HepG2 (cell line): ENCODE results near the gene RPS19. TPM values are rescaled to one million over a fixed set of nuclear protein-coding genes. Genes with fewer than 3 reads are reported as not detected.

Experiments
- AHR ChIP-seq: IDR thresholded peaks from 2 replicates; pipeline ENCODE4 v1.6.1; 2018; ENCODE audit warnings: missing genetic modification reagents, missing compliant biosample characterization
- ARNT2 ChIP-seq: sonication (generic); formaldehyde crosslinking; IDR thresholded peaks from 2 replicates; pipeline ENCODE4 v1.8.0; 2022; ENCODE audit warnings: mild to moderate bottlenecking, low read depth, missing genetic modification reagents, moderate library complexity
- BCL3 ChIP-seq: sonication (generic); formaldehyde crosslinking; IDR thresholded peaks from 2 replicates; pipeline ENCODE4 v1.5.1; 2020; ENCODE audit warnings: mild to moderate bottlenecking, missing genetic modification reagents, moderate library complexity
- FOXM1 ChIP-seq: sonication (generic); formaldehyde crosslinking; IDR thresholded peaks from 2 replicates; pipeline ENCODE4 v1.5.0; 2020; ENCODE audit warnings: missing genetic modification reagents
- FOXO1 ChIP-seq: sonication (generic); formaldehyde crosslinking; IDR thresholded peaks from 2 replicates; pipeline ENCODE4 v1.4.0; 2020; ENCODE audit warnings: missing genetic modification reagents
- HDAC1 ChIP-seq: sonication (generic); formaldehyde crosslinking; IDR thresholded peaks from 2 replicates; pipeline ENCODE4 v1.5.1; 2020; ENCODE audit warnings: mild to moderate bottlenecking, missing genetic modification reagents
- HDAC6 ChIP-seq: fragments of 200-600 bp; sonication (generic); IDR thresholded peaks from 2 replicates; pipeline ENCODE4 v1.7.0; 2017; ENCODE audit warnings: mild to moderate bottlenecking, antibody characterized with exemption, low read length, low read depth
- HNRNPL ChIP-seq: fragments of 200-400 bp; formaldehyde crosslinking; IDR thresholded peaks from 2 replicates; pipeline ENCODE4 v1.6.1; 2017; ENCODE audit warnings: mild to moderate bottlenecking, low read depth, low read length
- MYNN ChIP-seq: sonication (generic); formaldehyde crosslinking; IDR thresholded peaks from 2 replicates; pipeline ENCODE4 v1.4.0; 2020; ENCODE audit warnings: mild to moderate bottlenecking, low read depth, missing genetic modification reagents
- PBX2 ChIP-seq: IDR thresholded peaks from 2 replicates; pipeline ENCODE4 v1.6.1; 2016; ENCODE audit warnings: control low read depth
- PHF20 ChIP-seq: sonication (generic); formaldehyde crosslinking; IDR thresholded peaks from 2 replicates; pipeline ENCODE4 v1.5.0; 2020; ENCODE audit warnings: mild to moderate bottlenecking, missing genetic modification reagents
- UBTF ChIP-seq: sonication (generic); formaldehyde crosslinking; IDR thresholded peaks from 2 replicates; pipeline ENCODE4 v1.4.0; 2020; ENCODE audit warnings: mild to moderate bottlenecking, missing genetic modification reagents
- ZBTB2 ChIP-seq: sonication (generic); formaldehyde crosslinking; IDR thresholded peaks from 2 replicates; pipeline ENCODE4 v1.8.0; 2022; ENCODE audit warnings: low read depth, missing genetic modification reagents
- ZEB1 ChIP-seq: IDR thresholded peaks from 2 replicates; pipeline ENCODE4 v1.6.1; 2012; ENCODE audit warnings: mild to moderate bottlenecking, low read depth, inconsistent platforms; ENCODE audit not compliant: insufficient replicate concordance
- ZFP82 ChIP-seq: sonication (generic); formaldehyde crosslinking; IDR thresholded peaks from 2 replicates; pipeline ENCODE4 v1.5.1; 2020; ENCODE audit warnings: mild to moderate bottlenecking, missing genetic modification reagents, borderline replicate concordance
- ZNF101 ChIP-seq: sonication (generic); formaldehyde crosslinking; IDR thresholded peaks from 2 replicates; pipeline ENCODE4 v1.4.0; 2020; ENCODE audit warnings: mild to moderate bottlenecking, low read depth, missing genetic modification reagents, borderline replicate concordance
- ZNF280D ChIP-seq: sonication (generic); formaldehyde crosslinking; IDR thresholded peaks from 2 replicates; pipeline ENCODE4 v1.5.1; 2020; ENCODE audit warnings: mild to moderate bottlenecking, missing genetic modification reagents
- ZNF605 ChIP-seq: sonication (generic); formaldehyde crosslinking; IDR thresholded peaks from 2 replicates; pipeline ENCODE4 v1.8.0; 2022; ENCODE audit warnings: mild to moderate bottlenecking, missing genetic modification reagents
- polyA plus RNA-seq, 8 experiments: library from polyadenylated mRNA; depleted of rRNA in 3 of 8; stranded (reverse) in 7 of 8; unstranded in 1 of 8; fragments of >200 nt; fragmentation: Illumina TruSeq in 4 of 8; extraction: Trizol in 4 of 8; gene quantifications; 2 replicates each; pipeline versions ENCODE4 v1.2.1 to v1.2.3, GENCODE V29; 2011 to 2016; ENCODE audit warnings: low read depth in 4 of 8, missing spikeins in 1 of 8, mixed read lengths in 1 of 8; ENCODE audit not compliant: insufficient read depth in 1 of 8
- total RNA-seq, 5 experiments: library from RNA; depleted of rRNA; stranded (reverse); fragments of >200 nt; fragmentation: Illumina TruSeq; extraction: Trizol; gene quantifications; 2 replicates each; pipeline ENCODE4 v1.2.3, GENCODE V29; 2016; ENCODE audit warnings: low read depth in 1 of 5

The RPS19 gene
- total and polyA plus RNA-seq, 2 of the 13 experiments (the other 11 are each of a cell fraction or from before 2014, with no cell fraction given), result 1,983 to 4,758 TPM

GRCh38 chr19:41883821-41884733 lies 24.0 kb downstream of the RPS19 start (continued):
- TF ChIP-seq ZNF280D (CRISPR knock-in tag), result no peak
- TF ChIP-seq MYNN (CRISPR knock-in tag), result no peak
- TF ChIP-seq ZFP82, result no peak
- peak; percentile 84 for TF ChIP-seq ZEB1
- 0 out of 2 replicates have a peak, but pooled peaks have one; percentile 62 for TF ChIP-seq HDAC6
- TF ChIP-seq HDAC1, result peak; percentile 89; the same call in 1 of the 2 replicates
- peak; percentile 79; the same call in 1 of the 2 replicates for TF ChIP-seq AHR
- peak; percentile 56; the same call in 1 of the 2 replicates for TF ChIP-seq HNRNPL
- TF ChIP-seq FOXO1 (CRISPR knock-in tag), result 0 out of 2 replicates have a peak, but pooled peaks have one; percentile 59
- peak; percentile 60 for TF ChIP-seq UBTF (CRISPR knock-in tag)
- no peak for TF ChIP-seq FOXM1 (CRISPR knock-in tag)
- peak; percentile 88 for TF ChIP-seq ZNF605 (CRISPR knock-in tag)
- peak; percentile 52; the same call in 1 of the 2 replicates for TF ChIP-seq PBX2 (CRISPR knock-in tag)
- TF ChIP-seq ZNF101 (CRISPR knock-in tag), result 0 out of 2 replicates have a peak, but pooled peaks have one; percentile 35
- 0 out of 2 replicates have a peak, but pooled peaks have one; percentile 57 for TF ChIP-seq ARNT2 (CRISPR knock-in tag)
- peak; percentile 94 for TF ChIP-seq PHF20 (CRISPR knock-in tag)
- TF ChIP-seq ZBTB2 (CRISPR knock-in tag), result peak; percentile 96
- 0 out of 2 replicates have a peak, but pooled peaks have one; percentile 20 for TF ChIP-seq BCL3
